Measurements from ENCODE around the gene GADD45A.

The GADD45A gene

DNA sequence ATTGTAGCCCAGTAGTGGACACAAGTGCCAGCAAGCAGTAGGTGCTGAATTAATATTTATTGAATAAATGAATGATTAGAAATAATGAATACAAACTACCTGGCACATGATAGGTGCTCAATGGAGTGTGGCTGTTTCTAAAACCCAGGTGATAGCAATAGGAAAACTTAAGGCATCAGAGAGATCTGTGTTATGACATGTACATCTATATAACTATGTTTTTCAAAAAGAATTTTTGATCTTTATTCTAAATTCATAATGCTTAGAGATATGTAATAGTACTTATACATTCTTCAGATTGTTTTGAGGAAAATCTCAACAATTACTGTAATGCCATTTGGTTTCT, 5.0 kb downstream of the GADD45A start:
- no peak for DNase-seq

DNA sequence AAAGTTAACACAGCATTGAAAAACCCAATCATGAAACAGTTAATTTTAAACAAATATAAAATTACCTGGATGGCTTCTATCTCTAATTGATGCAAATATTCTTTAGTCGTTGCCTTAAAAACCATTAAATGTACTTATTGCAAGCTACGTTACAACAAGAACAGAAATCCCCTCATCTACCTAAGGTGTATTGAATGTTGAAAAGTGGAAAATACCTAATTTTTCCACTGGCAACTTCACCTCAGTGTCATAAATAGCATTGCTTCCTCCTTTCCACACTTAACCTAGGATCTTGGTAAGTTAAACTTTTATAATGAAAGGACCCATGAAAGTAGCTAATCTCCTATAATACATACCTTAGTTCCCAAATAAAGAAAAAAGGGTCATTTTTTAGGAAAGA, 5.4 kb downstream of the GADD45A start:
- DNase-seq = no peak

DNA sequence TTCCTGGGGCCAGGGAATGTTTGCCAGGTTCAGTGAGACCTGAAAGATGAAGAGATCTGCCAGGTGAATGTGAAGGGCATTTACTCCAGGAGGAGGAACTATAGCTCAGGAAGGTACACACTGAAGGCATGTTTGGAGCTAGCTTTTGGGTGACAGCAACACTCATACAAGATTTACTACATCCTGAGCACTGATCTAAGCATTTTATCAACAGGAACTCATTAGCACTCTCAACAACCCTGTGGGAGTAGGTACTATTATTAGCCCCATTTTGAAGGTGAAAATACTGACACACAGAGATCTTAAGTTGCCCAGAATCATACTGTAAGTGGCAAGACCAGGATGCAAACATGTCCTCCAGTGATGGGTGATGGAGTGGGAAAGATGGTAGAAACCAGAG, 6.7 kb downstream of the GADD45A start:
- DNase-seq = no peak

- DNase-seq = no peak
Observed at GRCh38 chr1:67695963-67696362, 11.0 kb downstream of the GADD45A start.

DNA sequence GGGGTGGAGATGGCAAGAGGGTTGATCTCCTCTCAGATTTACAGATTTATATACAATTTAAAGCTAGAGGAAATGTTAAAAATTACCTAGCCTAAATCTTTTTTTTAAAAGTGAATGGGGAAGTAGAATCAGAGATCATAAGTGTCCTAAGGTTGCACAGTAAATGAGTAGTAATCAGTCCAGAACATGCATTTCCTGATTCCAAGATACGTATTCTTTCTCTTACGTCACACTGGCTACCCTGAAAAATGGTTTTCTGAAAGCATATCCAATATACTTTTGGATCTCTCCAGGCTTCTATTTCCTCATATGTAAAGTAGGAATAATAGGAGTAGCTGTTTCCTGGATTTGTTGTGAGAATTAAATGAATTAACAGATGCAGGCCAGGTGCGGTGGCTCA, 11.7 kb downstream of the GADD45A start:
- no peak for DNase-seq

DNA sequence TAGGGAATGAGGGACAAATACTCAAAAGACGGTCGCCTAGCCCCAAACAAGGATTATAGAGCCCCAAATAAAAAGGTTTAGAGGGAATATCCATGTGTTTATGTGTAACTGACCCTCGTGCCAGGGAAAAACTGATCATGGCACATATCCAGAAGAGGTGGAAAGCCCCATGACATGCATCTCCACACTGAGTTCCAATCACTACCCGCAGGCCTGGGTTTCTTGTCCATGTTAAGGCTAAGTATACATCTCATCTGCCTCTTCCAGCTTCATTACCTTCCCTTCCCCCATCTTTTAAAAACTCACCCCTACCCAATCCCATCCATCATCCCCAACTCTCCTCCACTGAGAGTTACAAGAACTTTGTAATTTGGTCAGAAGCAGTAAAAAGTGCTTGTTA, 15.2 kb downstream of the GADD45A start:
- no peak for DNase-seq

- no peak for DNase-seq
Observed at GRCh38 chr1:67700692-67701410, 15.8 kb downstream of the GADD45A start.

- DNase-seq = no peak
Observed at GRCh38 chr1:67701876-67702275, 16.9 kb downstream of the GADD45A start.

- no peak for DNase-seq
Observed at GRCh38 chr1:67704351-67704750, 19.4 kb downstream of the GADD45A start.

- DNase-seq = no peak
Observed at GRCh38 chr1:67705735-67706453, 20.9 kb downstream of the GADD45A start.

GRCh38 chr1:67708606-67709005, 23.6 kb downstream of the GADD45A start:
- DNase-seq = no peak

DNA sequence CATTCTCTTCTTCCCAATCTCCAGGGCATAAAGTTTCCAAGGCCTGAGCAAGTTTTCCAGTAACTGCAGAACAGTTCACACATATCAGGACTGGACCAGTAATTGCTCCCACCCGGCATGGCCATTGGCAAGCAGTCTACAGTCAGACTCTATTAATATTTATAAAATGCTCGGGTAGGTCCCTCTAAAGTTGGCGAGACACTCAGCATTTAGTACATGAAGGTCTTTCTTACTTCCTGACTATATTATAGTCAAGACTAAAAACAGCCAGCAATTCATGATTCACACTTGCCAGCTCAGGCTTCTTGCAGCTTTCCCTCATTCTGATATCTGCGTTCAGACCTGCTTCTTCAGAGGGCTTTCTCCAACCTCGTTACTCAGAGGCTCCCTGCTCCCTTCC, 25.4 kb downstream of the GADD45A start:
- DNase-seq = no peak

DNA sequence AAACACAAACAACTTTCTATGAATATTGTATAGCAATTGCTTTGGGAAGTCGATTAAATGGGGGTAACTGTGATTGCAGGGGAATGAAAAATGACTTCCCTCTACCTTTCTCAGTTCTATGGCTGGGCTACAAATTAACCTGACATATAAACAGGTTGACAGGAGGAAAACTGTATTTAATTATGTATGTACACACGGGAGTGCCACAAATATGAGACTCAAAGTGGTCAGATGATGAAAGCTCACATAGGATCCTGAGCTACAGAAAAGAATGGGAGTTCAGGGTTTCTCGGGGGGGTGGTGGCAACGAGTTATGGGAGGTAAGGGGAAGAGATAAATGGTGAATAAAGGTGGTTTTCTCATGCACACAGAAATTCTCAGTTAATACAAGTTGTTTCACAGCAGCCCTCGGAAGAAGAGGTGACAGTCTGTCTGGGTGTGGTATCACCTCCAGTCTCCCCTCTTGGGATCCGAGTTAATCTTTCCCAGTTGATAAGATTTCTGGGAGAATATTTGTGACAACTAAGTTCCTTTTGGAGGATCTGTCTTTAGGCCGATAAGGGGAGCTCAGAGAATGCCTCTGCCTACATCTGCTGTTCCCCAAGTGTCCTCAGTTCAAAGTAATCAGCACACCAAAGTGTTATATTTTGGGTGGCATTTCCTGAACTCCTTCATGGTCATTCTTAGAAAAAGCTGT, 26.3 kb downstream of the GADD45A start:
- no peak for DNase-seq

- no peak for DNase-seq
Observed at GRCh38 chr1:67711855-67712212, 26.8 kb downstream of the GADD45A start.

- DNase-seq = peak; percentile 87
Observed at GRCh38 chr1:67713057-67713846, 28.3 kb downstream of the GADD45A start.

DNA sequence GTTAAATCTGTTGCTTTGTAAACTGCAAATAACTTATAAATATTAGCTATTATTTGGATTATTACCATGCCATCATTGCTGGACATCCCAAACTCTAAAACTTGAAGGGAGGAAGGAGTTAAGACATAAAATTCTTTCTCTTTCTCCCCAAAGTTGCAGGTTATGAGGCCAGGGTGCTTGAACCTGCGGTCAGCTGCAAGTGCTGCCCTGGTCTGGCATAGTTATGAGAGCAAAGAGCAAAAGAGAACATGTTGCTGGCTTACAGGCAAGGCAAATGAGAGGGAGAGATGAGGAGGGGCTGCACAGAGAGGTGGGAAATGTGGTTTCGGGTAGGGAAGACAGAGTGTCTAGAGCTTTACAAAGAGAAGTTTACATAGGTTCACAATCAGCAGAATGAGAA, 30.8 kb downstream of the GADD45A start:
- DNase-seq = no peak

DNA sequence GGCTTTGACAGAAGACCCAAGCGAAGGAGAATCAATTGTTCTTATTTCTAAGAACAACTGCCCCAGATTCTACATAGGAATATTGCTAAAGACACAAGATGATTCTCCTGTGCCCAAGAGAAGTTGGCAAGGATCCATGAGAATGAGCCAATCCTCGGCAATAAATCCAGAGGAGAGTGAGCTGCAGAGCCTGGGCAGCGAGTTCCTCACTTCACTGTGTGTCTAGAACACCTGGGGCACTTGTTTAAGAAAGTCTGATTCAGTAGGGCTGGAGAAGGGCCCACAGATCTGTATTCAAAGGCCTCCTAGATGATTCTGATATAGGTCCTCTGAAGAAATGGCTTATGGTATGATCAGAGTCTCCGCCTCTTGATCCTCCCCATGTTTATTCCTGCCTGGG, 31.8 kb downstream of the GADD45A start:
- DNase-seq = no peak

GRCh38 chr1:67717876-67718275, 32.9 kb downstream of the GADD45A start:
- DNase-seq = no peak

DNA sequence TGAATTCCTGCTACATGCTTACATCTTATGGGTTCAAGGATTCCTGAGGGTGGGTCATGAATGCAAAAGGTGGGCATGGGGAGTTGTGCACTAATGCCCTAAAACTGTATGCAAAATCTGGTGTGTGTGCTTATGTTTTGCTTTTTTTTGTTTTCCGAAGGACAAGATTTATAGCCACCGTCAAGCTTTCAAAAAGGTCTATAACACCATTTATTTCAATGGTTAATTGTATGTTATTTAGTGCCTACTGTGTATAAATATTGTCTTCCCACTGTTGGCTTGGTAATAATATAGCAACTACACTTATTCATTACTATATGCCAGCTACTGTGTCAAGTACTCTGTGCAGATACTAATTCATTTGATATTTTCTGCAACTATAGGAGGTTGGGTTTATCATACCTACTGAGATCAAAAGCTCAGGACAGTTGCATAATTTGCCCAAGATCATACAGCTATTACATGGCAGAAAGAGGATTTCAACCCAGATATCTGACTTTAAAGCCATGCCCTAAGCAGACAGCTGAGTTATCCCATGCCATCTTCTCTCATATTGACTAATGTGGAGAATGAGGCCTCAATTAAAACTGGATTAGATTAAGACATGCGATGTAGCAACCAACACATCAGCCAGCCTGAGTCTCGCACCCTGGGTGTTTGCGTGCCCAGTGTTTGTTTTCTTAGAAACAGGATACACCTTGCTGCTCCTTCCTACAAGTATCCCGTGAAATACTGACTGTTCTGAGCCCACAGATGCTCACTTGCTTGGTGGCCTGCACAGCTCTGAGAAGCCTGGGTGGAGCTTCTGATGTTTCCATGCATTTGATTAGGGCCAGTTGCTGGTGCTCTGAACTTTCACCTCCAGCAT, 34.6 kb downstream of the GADD45A start:
- DNase-seq = no peak

GRCh38 chr1:67721112-67721511, 36.1 kb downstream of the GADD45A start:
- no peak for DNase-seq

GRCh38 chr1:67721650-67722291, 36.8 kb downstream of the GADD45A start:
- no peak for DNase-seq

All from NCI-H1092 (cell line).